ENCODE data around the gene CCDC136. TPM values are rescaled to one million over a fixed set of nuclear protein-coding genes. Genes with fewer than 3 reads are reported as not detected.
A peak's percentile ranks its signal among the peaks of the same experiment; 100 is the strongest.

The CCDC136 gene
- 5.7 and 7.6 TPM in 2 replicates for total RNA-seq (2014; rRNA removed; shearing (Covaris generic))
- 3.1 and 4.7 TPM in 2 replicates for polyA plus RNA-seq (2015; cell fraction: cytosol; rRNA removed)
- polyA plus RNA-seq (2015; cell fraction: nucleus; rRNA removed) = 28.4 and 31.0 TPM in 2 replicates

DNA sequence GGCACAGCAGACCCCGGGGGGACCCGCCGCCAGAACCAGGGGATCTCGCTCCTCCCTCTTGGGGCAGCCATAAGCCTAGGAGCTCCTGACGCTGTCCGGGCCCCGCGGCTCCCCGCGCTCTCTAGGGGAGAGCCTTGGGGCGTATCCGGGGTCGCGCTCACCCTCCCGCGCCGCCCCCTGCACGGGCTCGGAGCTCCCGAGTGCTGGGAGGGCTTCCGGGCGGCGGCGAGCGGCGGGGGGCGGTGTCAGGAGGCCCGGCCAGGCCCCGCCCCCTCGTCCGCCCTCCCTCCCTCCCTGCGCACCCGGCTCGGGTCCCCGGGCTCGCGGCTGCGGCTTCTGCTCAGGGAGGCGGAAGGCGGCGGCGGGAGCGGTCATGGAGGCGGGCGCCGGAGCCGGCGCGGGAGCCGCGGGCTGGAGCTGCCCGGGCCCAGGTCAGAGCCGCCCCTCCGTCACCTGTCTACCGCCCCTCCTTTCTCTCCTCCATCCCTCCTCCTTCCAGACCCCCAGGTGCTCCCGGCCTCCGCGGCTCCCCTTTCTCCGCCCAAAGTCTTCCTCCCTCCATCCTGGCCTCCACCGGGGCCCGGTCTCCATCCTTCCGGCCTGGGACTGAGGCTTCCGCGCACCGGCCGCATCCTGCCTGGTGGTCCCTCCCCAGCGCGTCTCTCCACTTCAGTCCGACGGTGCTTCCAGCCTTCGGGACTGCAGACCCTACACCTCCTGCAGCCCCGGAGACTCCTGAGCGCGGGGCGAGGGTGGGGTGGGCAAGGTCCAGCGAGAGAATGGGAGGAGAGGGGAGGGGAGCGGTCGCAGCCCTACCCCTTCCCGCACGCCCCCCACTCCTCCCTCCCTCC, at the start of gene CCDC136:
Gene CCDC136, plus strand, starts transcription at position 848 of the 851 bp plus-strand sequence. CDS start 444 bp downstream, outside the sequence.
- DNase-seq (ENCODE audit: low read depth) = peak; percentile 40

DNA sequence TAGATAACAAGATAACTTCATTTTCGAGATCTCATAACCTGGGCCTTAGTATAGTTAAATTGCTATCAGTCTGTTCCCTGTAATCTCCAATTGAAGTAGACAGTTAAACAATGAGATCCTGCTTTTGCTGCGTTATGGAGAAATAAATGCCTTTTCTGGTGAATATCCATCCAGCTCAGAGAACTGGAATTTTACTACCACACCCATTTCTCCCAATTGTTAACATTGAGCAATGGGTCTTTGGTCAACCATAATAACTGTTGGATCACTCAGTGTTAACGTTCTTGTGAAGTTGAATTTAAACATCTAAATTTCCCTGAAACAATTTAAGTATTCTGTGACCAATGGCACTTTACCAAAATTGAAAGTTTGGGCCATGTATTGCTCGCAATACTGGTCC, 49.6 kb upstream of the CCDC136 start:
- peak; percentile 64 for DNase-seq (ENCODE audit: low read depth)

DNA sequence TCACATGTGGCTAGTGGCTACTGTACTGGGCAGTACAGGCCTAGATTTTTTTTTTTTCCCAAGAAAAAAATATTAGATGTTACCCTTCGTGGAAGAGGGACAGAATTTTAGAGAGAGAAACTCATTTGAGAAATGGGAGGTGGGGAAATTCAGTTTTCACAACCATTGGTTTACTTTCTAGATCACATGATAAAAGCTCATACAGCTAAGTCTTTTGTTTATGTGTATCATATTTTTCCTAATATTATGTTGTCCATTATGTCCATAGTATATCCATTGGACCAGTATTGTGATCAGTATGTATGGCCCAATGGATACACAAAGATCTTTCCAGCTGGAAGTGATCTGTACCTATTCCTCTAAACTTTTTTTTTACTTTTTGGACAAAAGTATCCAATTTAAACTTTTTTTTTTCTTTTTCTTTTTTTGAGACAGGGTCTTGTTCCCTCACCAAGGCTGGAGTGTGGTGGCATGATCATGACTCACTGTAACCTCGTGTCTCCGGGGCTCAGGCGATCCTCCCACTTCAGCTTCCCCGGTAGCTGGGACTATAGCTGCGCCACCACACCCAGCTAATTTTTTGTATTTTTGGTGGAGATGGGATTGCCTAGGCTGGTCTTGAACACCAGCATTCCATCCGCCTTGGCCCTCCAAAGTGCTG, 48.5 kb upstream of the CCDC136 start:
- peak; percentile 72 for DNase-seq (ENCODE audit: low read depth)

GRCh38 chr7:128744366-128744905, 47.3 kb upstream of the CCDC136 start:
- DNase-seq (ENCODE audit: low read depth) = no peak

DNA sequence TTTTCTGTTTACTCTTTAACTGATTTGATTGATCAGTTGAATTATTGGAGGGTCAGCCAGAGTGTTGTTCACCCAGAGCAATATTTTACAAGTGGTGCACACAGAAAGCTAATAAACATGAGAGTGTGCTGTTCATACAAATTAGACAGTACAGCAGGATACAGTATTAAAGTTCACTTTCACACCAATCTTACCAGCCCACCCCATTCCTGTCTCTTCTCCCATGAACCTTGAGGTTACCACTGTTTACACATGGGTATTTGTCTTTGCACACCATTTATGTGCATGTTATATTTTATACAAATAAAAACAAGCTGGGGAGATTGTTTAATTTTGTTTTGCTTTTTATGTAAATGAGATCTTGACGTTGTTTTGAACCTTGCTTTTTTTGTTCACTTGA, 46.1 kb upstream of the CCDC136 start:
- DNase-seq (ENCODE audit: low read depth) = no peak

GRCh38 chr7:128747327-128748079, 44.3 kb upstream of the CCDC136 start:
- DNase-seq (ENCODE audit: low read depth) = no peak

DNA sequence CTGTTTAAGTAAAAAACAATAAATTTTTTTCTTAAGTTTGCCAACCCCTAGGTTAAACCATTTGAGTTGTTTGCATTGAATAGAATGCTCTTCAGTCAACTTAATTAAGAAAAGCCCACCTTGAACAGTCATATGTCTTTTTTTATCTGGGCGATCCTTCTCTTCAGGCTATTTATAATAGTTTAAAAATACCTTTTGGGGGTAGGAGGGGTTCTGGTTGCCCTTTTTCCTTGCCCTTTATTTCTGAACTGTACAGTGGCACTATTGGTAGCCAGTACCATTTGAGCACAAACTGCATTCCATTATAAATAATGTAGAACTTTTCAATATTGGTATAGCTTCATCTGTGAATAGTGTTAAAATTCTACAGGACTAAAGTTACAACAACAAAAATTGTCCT, 39.5 kb upstream of the CCDC136 start:
- no peak for DNase-seq (ENCODE audit: low read depth)

- no peak for DNase-seq (ENCODE audit: low read depth)
These were observed 36.5 kb upstream of the CCDC136 start for GRCh38 chr7:128755075-128755818.

DNA sequence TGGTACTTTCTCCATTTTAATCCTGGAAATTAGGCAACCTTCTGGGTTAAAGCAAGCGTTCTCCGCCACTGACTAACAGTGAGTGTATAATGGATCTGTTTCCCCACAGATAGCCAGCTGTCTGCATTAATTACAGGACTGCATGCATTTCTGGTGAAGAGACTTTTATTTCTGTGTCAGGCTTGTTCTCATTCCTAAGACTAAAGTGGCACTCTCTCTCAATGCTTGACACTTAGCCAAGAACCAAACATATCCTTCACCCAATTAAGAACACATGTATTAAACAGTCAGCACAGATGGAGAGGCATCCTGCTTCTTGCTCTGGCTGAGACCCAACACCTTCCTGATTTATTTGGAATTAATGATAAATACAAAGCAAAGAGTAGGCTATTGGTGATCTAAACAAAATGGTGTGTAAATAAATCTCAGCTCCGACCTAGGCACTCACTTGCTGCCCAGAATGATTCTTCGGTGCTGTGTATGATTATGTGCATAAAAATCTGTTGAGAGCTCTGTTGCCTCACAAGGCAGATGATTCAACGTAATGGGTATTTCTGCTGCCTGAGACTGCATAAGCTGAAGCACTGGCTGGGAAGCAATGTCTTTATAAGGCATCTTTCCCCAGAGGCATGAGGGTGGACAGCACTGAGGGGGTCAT, 35.8 kb upstream of the CCDC136 start:
- no peak for DNase-seq (ENCODE audit: low read depth)

GRCh38 chr7:128757203-128757602, 34.6 kb upstream of the CCDC136 start:
- no peak for DNase-seq (ENCODE audit: low read depth)

DNA sequence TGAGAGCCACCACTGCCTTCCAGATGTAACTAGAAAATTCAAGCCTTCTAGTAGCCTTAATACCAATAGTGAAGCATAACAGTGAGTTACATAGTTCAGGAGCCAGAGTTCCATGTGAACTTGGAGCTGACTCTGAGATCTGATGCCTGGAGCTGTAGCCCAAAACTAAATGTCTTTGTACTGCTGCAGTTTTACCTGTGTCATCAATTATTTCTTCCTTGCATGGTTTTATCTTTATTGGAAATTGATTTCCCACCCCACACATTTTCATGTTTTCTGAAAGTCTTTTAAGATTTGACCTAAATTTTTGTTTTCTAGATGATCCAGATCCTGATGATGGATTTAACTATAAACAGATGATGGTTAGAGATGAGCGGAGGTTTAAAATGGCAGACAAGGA, 33.2 kb upstream of the CCDC136 start:
- no peak for DNase-seq (ENCODE audit: low read depth)

DNA sequence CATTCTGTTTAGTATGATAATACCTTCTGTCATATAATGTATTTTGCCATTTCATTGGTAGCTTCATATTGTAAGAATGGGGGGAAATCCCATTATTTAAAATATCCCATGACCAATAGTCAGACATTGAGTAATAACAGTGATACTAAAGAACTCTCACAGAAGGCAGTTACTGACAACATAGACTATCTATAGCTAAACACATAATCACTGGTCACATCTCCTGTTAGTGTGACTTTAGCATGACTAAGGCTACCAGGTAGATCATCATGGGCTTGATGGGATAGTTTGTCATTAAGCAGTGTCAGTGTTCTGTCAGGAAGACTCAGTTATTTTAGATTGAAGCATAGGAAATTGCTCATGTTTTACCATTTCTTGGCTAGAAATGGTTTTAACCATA, 32.5 kb upstream of the CCDC136 start:
- DNase-seq (ENCODE audit: low read depth) = no peak

- DNase-seq (ENCODE audit: low read depth) = no peak
These were observed 28.2 kb upstream of the CCDC136 start for GRCh38 chr7:128763541-128763940.

- DNase-seq (ENCODE audit: low read depth) = no peak
These were observed 24.2 kb upstream of the CCDC136 start for GRCh38 chr7:128767475-128768110.

DNA sequence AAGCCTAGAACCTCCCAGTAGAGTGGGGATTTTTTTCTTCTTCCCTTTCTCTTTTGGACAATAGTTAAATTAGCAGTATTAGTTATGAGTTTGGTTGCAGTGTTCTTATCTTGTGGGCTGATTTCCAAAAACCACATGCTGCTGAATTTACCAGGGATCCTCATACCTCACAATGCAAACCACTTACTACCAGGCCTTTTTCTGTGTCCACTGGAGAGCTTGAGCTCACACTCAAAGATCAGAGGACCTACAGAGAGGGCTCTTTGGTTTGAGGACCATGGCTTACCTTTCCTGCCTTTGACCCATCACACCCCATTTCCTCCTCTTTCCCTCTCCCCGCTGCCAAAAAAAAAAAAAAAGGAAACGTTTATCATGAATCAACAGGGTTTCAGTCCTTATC, 21.5 kb upstream of the CCDC136 start:
- no peak for DNase-seq (ENCODE audit: low read depth)

GRCh38 chr7:128773604-128774003, 18.2 kb upstream of the CCDC136 start:
- DNase-seq (ENCODE audit: low read depth) = no peak

- no peak for DNase-seq (ENCODE audit: low read depth)
These were observed 17.6 kb upstream of the CCDC136 start for GRCh38 chr7:128774029-128774689.

DNA sequence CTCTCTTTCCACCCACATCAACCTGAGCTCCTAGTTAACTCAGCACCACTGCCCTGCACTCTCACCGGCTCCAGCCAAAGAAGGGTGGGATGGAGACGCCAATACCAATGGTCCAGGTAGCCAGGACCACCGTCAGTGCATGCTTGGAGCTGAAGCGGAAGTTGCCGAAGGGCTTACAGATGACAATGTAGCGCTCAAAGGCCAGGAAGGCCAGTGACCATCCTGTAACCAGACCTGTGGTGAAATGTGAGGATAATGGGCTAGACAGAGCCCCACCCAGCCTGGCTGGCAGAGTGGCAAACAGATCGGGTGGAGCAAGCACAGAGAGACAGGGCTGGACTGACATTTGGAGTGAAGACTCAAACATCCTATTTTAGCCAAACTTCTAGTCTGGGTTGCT, 16.8 kb upstream of the CCDC136 start:
- no peak for DNase-seq (ENCODE audit: low read depth)
